Body of pancreas (tissue), 4 donors: ENCODE results near the gene PLA2G4B.

Experiments used
- POLR2A ChIP-seq, 3 donors: fragments of 450-650 bp; IDR thresholded peaks; one replicate each; pipeline ENCODE4 v1.6.1; 2016; ENCODE audit warnings: antibody characterized with exemption in 3 of 3, mild to moderate bottlenecking in 2 of 3
- TF ChIP-seq, protein P1 (sequence below), 7 experiments: fragments of 450-650 bp in 4 of 7; fragments of 200-600 bp in 3 of 7; sonication (generic) in 3 of 7; IDR thresholded peaks; one replicate each; pipeline ENCODE4 v1.5.1; 2016 to 2019; ENCODE audit warnings: antibody characterized with exemption in 7 of 7

DNA sequence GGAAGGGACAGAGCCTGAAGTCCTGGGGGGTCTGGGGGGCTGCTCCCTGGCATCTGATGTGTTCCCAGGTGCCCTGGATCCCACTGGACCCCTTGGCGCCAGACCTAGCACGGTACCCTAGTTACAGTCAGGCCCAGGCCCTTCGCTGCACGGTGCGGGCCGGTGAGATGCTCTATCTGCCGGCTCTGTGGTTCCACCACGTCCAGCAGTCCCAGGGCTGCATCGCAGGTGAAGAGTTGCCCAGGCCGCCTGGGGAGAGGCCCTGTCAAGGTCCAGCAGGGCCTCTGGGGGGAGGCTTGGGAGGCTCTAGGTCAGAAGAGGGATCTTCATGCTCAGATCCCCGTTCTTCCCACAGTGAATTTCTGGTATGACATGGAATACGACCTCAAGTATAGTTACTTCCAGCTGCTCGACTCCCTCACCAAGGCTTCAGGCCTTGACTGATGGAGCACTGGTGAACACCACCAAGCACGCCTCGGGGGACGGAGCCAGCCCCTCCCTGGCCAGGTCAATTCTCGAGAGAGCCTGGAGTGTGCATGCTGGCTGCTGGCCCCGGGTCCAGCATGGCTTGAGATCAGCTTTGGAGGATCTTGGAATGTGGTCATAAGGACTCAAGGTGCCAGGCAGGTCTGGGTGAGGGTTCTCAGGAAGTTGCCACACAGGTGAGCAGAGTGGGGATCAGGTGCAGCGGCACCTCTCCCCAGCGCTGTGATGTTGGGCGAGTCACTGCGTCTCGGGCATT is 1.8 kb upstream of the PLA2G4B start:
- TF ChIP-seq, protein P1, sequence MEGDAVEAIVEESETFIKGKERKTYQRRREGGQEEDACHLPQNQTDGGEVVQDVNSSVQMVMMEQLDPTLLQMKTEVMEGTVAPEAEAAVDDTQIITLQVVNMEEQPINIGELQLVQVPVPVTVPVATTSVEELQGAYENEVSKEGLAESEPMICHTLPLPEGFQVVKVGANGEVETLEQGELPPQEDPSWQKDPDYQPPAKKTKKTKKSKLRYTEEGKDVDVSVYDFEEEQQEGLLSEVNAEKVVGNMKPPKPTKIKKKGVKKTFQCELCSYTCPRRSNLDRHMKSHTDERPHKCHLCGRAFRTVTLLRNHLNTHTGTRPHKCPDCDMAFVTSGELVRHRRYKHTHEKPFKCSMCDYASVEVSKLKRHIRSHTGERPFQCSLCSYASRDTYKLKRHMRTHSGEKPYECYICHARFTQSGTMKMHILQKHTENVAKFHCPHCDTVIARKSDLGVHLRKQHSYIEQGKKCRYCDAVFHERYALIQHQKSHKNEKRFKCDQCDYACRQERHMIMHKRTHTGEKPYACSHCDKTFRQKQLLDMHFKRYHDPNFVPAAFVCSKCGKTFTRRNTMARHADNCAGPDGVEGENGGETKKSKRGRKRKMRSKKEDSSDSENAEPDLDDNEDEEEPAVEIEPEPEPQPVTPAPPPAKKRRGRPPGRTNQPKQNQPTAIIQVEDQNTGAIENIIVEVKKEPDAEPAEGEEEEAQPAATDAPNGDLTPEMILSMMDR (IDR thresholded peaks at IDR 0.05): no peak
- no peak for TF ChIP-seq POLR2A (IDR thresholded peaks at IDR 0.05)
